Transverse colon (tissue), 4 donors: ENCODE data around the gene NAA25. TPM values are rescaled to one million over a fixed set of nuclear protein-coding genes. Genes with fewer than 3 reads are reported as not detected.

Source experiments
- DNase-seq: peaks from one replicate; pipeline ENCODE4 v3.0.0-alpha.2; 2019
- H3K27ac ChIP-seq, 4 donors: fragments of 200-600 bp; sonication (generic); 2 replicates each; pipeline ENCODE4 v1.5.1; 2016 to 2018; ENCODE audit warnings: inconsistent platforms in 4 of 4
- H3K27me3 ChIP-seq: fragments of 200-600 bp; sonication (generic); 2 replicates; pipeline ENCODE4 v1.5.1; 2017; ENCODE audit warnings: inconsistent platforms
- H3K36me3 ChIP-seq, 4 donors: fragments of 200-600 bp; sonication (generic); 2 replicates each; pipeline ENCODE4 v1.5.1; 2017 to 2019; ENCODE audit warnings: inconsistent platforms in 4 of 4
- H3K4me1 ChIP-seq, 4 donors: fragments of 200-600 bp; sonication (generic); 2 replicates each; pipeline ENCODE4 v1.5.1; 2017 to 2020; ENCODE audit warnings: inconsistent platforms in 4 of 4
- H3K4me3 ChIP-seq, 4 donors: fragments of 200-600 bp; sonication (generic); 1 replicate in 1 of 4; 2 replicates in 3 of 4; pipeline versions ENCODE4 v1.5.1 to v1.6.1; 2017 to 2019; ENCODE audit warnings: inconsistent platforms in 4 of 4
- H3K9me3 ChIP-seq, 2 donors: fragments of 200-600 bp; sonication (generic); 2 replicates each; pipeline ENCODE4 v1.5.1; 2017 to 2019; ENCODE audit warnings: inconsistent platforms in 2 of 2
- CTCF ChIP-seq, 5 experiments: fragments of 200-600 bp in 3 of 5; fragments of 450-650 bp in 2 of 5; sonication (generic) in 3 of 5; IDR thresholded peaks; 1 replicate in 2 of 5; 2 replicates in 3 of 5; pipeline ENCODE4 v1.5.1; 2016 to 2017; ENCODE audit warnings: antibody characterized with exemption in 5 of 5, inconsistent platforms in 3 of 5, mild to moderate bottlenecking in 2 of 5, moderate library complexity in 1 of 5
- EP300 ChIP-seq: sonication (generic); formaldehyde crosslinking; IDR thresholded peaks from one replicate; pipeline ENCODE4 v1.6.1; 2017; ENCODE audit warnings: antibody characterized with exemption, low read depth
- POLR2A ChIP-seq: fragments of 450-650 bp; IDR thresholded peaks from one replicate; pipeline ENCODE4 v1.6.1; 2016; ENCODE audit warnings: antibody characterized with exemption, mild to moderate bottlenecking, moderate library complexity
- POLR2AphosphoS5 ChIP-seq, 3 donors: sonication (generic); formaldehyde crosslinking; IDR thresholded peaks; one replicate each; pipeline ENCODE4 v1.6.1; 2016; ENCODE audit warnings: antibody characterized with exemption in 3 of 3
- WGBS, 2 donors: methylation state at CpG; one replicate each; pipeline ENCODE4 v1.1.5; 2018; ENCODE audit warnings: low coverage in 1 of 2; 5-methylcytosine and 5-hydroxymethylcytosine counted together
- in situ Hi-C, 4 donors: fragments of 200-750 bp; cut with MboI; loops; one replicate each; pipeline versions ENCODE4 v1.15.0 to v1.15.1; 2017; ENCODE audit warnings: low sequenced_read_pairs in 3 of 4, low pct_ligation_motif_present in 1 of 4, low pct_unique_long_range_greater_than_20kb in 1 of 4
- intact Hi-C: fragments of 100-400 bp; cut with DNase I; formaldehyde crosslinking; loops from one replicate; pipeline ENCODE4 v1.15.1; 2023; ENCODE audit warnings: low total_unique reads
- total RNA-seq, 4 donors: library from RNA; depleted of rRNA; stranded (reverse); fragments of >200 nt; gene quantifications; one replicate each; pipeline ENCODE4 v1.1.0, GENCODE V29; 2016

The NAA25 gene
- total RNA-seq, 4 donors from 2014 or later = 6.7 to 63.7 (median 18.4) TPM

- Histone ChIP-seq H3K27ac (no peak overlapping the region), H3K27me3 (no peaks in the 10 kb centered on the region), H3K36me3 (peaks cover 0 to 77% (median 27%) of the 10 kb centered on the region in 4 donors), H3K9me3 (no peaks in the 10 kb centered on the region), H3K4me1 (no peaks in the 10 kb centered on the region), H3K4me3 (no peak overlapping the region)
- no peak for DNase-seq
- no peak for TF ChIP-seq POLR2AphosphoS5 (IDR thresholded peaks at IDR 0.05)
- TF ChIP-seq POLR2A = no peak
- no peak for TF ChIP-seq EP300
- no peak for TF ChIP-seq CTCF (IDR thresholded peaks at IDR 0.05)
- intact Hi-C loops (no loop called here), in situ Hi-C loops (no loop called here)
- WGBS, 2 donors = 75 to 90% methylated on average over 4 to 11 of the region's 11 CpGs
Measured at GRCh38 chr12:112151766-112152541, 43.4 kb upstream of the NAA25 start.

GRCh38 chr12:112149596-112149995 is 41.0 kb upstream of the NAA25 start:
- Histone ChIP-seq H3K27me3 (no peaks in the 10 kb centered on the region), H3K27ac (no peak overlapping the region), H3K4me1 (no peaks in the 10 kb centered on the region), H3K4me3 (no peak overlapping the region), H3K9me3 (no peaks in the 10 kb centered on the region), H3K36me3 (peaks cover 0 to 87% (median 33%) of the 10 kb centered on the region in 4 donors)
- 90% methylated on average over 5 of the region's 5 CpGs; no CpG with 5 or more reads in 1 of the 2 donors for whole genome bisulfite sequencing, 2 donors
- TF ChIP-seq CTCF (IDR thresholded peaks at IDR 0.05) = no peak
- in situ Hi-C loops = no loop called here
- DNase-seq = no peak
- intact Hi-C loops = no loop called here

DNA sequence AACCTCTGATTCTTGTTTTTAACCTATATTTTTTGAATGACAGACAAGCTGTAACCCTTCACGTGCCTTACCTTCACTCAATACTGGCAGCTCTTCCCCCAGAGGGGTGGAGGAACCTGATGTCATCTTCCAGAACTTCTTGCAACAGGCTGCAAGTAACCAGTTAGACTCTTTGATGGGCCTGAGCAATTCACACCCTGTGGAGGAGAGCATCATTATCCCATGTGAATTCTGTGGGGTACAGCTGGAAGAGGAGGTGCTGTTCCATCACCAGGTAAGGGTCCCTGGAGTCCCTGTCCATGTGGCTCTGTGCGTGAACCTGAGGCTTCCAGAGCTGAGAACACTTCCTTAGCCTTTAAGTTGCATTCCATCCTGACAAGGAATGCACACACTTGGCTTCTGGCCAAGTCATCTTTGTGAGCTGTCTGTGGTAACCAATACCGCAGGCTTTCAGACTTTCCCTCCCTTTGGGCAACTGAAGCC is 39.5 kb upstream of the NAA25 start:
- intact Hi-C loops (no loop called here), in situ Hi-C loops (no loop called here)
- H3K36me3 ChIP-seq = peaks cover 0 to 82% (median 38%) of the 10 kb centered on the region in 4 donors
- no peak for TF ChIP-seq EP300
- no peak for TF ChIP-seq CTCF (IDR thresholded peaks at IDR 0.05)
- TF ChIP-seq POLR2A = no peak
- no peak for TF ChIP-seq POLR2AphosphoS5 (IDR thresholded peaks at IDR 0.05)
- no peak for DNase-seq
- no peak overlapping the region for H3K4me3 ChIP-seq
- no peaks in the 10 kb centered on the region for H3K27me3 ChIP-seq
- H3K27ac ChIP-seq = no peak overlapping the region
- no peaks in the 10 kb centered on the region for H3K4me1 ChIP-seq
- 86 to 100% methylated on average over 1 to 3 of the region's 3 CpGs for WGBS, 2 donors
- no peaks in the 10 kb centered on the region for H3K9me3 ChIP-seq

DNA sequence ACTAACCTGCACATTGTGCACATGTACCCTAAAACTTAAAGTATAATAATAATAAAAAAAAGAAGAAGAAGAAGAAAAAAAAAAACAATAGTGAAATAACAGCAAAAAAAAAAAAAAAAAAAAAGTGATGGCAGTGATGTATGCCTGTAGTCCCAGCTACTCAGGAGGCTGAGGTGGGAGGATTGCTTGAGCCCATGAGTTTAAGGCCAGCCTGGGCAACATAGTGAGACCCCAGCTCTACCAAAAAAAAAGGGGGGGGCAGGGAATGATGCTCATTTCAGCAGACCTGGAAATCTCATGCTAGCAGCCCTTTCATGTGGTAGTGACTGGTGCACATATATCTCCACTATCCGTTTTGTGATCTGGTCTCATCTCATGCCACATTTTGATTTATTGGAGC is 37.5 kb upstream of the NAA25 start:
- H3K27ac ChIP-seq = no peak overlapping the region
- intact Hi-C loops = no loop called here
- TF ChIP-seq POLR2A = no peak
- no peak for TF ChIP-seq CTCF (IDR thresholded peaks at IDR 0.05)
- no peak for TF ChIP-seq POLR2AphosphoS5 (IDR thresholded peaks at IDR 0.05)
- no peak for TF ChIP-seq EP300
- no peaks in the 10 kb centered on the region for H3K4me1 ChIP-seq
- H3K36me3 ChIP-seq = peaks cover 0 to 82% (median 38%) of the 10 kb centered on the region in 4 donors
- no peaks in the 10 kb centered on the region for H3K9me3 ChIP-seq
- no peak overlapping the region for H3K4me3 ChIP-seq
- no peaks in the 10 kb centered on the region for H3K27me3 ChIP-seq
- WGBS, 2 donors = 86 to 90% methylated on average over 1 of the region's 1 CpG
- in situ Hi-C loops = no loop called here
- no peak for DNase-seq
